Spinal cord (tissue), 10 donors: Measurements from ENCODE around the gene CPE. TPM values are rescaled to one million over a fixed set of nuclear protein-coding genes. Genes with fewer than 3 reads are reported as not detected.
A peak's percentile ranks its signal among the peaks of the same experiment; 100 is the strongest.
"Not testable (repeated sequence)": the region's sequence is repeated elsewhere in the genome, so short reads cannot be mapped to it uniquely, and the experiment has no call there.

Experiments used
- DNase-seq, 6 donors: peaks; one replicate each; pipeline versions ENCODE4 v3.0.0 to v3.0.0-alpha.2; 2013 to 2015; ENCODE audit warnings: low spot score in 6 of 6, low read depth in 4 of 6
- H3K27ac ChIP-seq: one replicate; pipeline ENCODE4 v1.5.1; 2013; ENCODE audit warnings: low read depth, low read length, control low read depth
- H3K27me3 ChIP-seq: one replicate; pipeline ENCODE4 v1.6.1; 2013; ENCODE audit warnings: low read length; ENCODE audit not compliant: control insufficient read depth, insufficient read depth
- H3K36me3 ChIP-seq: one replicate; pipeline ENCODE4 v1.6.1; 2013; ENCODE audit warnings: low read length; ENCODE audit not compliant: control insufficient read depth, insufficient read depth
- H3K4me1 ChIP-seq: one replicate; pipeline ENCODE4 v1.6.1; 2013; ENCODE audit warnings: low read length; ENCODE audit not compliant: control insufficient read depth, insufficient read depth
- H3K4me3 ChIP-seq: one replicate; pipeline ENCODE4 v1.5.1; 2013; ENCODE audit warnings: low read depth, low read length, control low read depth
- H3K9me3 ChIP-seq: one replicate; pipeline ENCODE4 v1.6.1; 2013; ENCODE audit warnings: low read length; ENCODE audit not compliant: control insufficient read depth, insufficient read depth
- WGBS: methylation state at CpG from one replicate; pipeline ENCODE4 v1.1.5; 2013; ENCODE audit warnings: missing lambda C conversion rate; ENCODE audit not compliant: insufficient coverage; 5-methylcytosine and 5-hydroxymethylcytosine counted together
- polyA plus RNA-seq, 2 donors: library from polyadenylated mRNA; unstranded; fragments of 120-200 nt; gene quantifications; one replicate each; pipeline ENCODE4 v1.2.1, GENCODE V29; 2013; ENCODE audit not compliant: insufficient read length in 2 of 2
- total RNA-seq, 2 donors: library from RNA; depleted of rRNA in 1 of 2; stranded (reverse); fragments of 120-200 nt in 1 of 2; fragments of >200 nt in 1 of 2; gene quantifications; one replicate each; pipeline versions ENCODE4 v1.2.3 to v1.2.4, GENCODE V29; 2013 to 2014
- donor health status: healthy.

Gene CPE
- total and polyA plus RNA-seq, 4 donors: 500 to 629 (median 586) TPM

- Histone ChIP-seq H3K4me1 (no peaks in the 10 kb centered on the region), H3K36me3 (no peaks in the 10 kb centered on the region), H3K4me3 (no peak overlapping the region), H3K9me3 (no peaks in the 10 kb centered on the region), H3K27me3 (no peaks in the 10 kb centered on the region), H3K27ac (no peak overlapping the region)
- no peak for DNase-seq
- 83% methylated on average over 1 of the region's 1 CpG for WGBS
Measured at GRCh38 chr4:165443276-165443675, 64.5 kb downstream of the CPE start.

GRCh38 chr4:165448700-165449099 is 69.9 kb downstream of the CPE start:
- Histone ChIP-seq H3K36me3 (no peaks in the 10 kb centered on the region), H3K9me3 (no peaks in the 10 kb centered on the region), H3K4me3 (no peak overlapping the region), H3K4me1 (no peaks in the 10 kb centered on the region), H3K27me3 (no peaks in the 10 kb centered on the region), H3K27ac (no peak overlapping the region)
- no peak for DNase-seq
- WGBS: 100% methylated on average over 1 of the region's 4 CpGs

GRCh38 chr4:165449333-165449732 is 70.5 kb downstream of the CPE start:
- Histone ChIP-seq H3K4me1 (no peaks in the 10 kb centered on the region), H3K27ac (no peak overlapping the region), H3K36me3 (no peaks in the 10 kb centered on the region), H3K27me3 (no peaks in the 10 kb centered on the region), H3K9me3 (no peaks in the 10 kb centered on the region), H3K4me3 (no peak overlapping the region)
- DNase-seq: no peak
- 100% methylated on average over 2 of the region's 6 CpGs for WGBS

GRCh38 chr4:165450871-165451270 is 72.1 kb downstream of the CPE start:
- Histone ChIP-seq H3K4me3 (no peak overlapping the region), H3K36me3 (no peaks in the 10 kb centered on the region), H3K27me3 (no peaks in the 10 kb centered on the region), H3K27ac (no peak overlapping the region), H3K9me3 (no peaks in the 10 kb centered on the region), H3K4me1 (no peaks in the 10 kb centered on the region)
- 65% methylated on average over 3 of the region's 5 CpGs for WGBS
- no peak for DNase-seq

- H3K27me3 ChIP-seq, DNase-seq: not testable (repeated sequence)
Measured at GRCh38 chr4:165453140-165453539, 74.3 kb downstream of the CPE start.

GRCh38 chr4:165454426-165454825 is 75.6 kb downstream of the CPE start:
- Histone ChIP-seq H3K4me1 (no peaks in the 10 kb centered on the region), H3K27ac (no peak overlapping the region), H3K36me3 (no peaks in the 10 kb centered on the region), H3K4me3 (no peak overlapping the region), H3K9me3 (no peaks in the 10 kb centered on the region), H3K27me3 (no peaks in the 10 kb centered on the region)
- DNase-seq: no peak
- no CpG with 5 or more reads among the region's 2 CpGs for WGBS

More at GRCh38 chr4:165453140-165453539, 74.3 kb downstream of the CPE start:
- H3K4me3 ChIP-seq, H3K4me1 ChIP-seq, H3K36me3 ChIP-seq, H3K27ac ChIP-seq, H3K9me3 ChIP-seq: not testable (repeated sequence)
- 97% methylated on average over 4 of the region's 5 CpGs for WGBS

GRCh38 chr4:165457793-165458192 is 79.0 kb downstream of the CPE start:
- no peaks in the 10 kb centered on the region for H3K4me1 ChIP-seq
- H3K27ac ChIP-seq: no peak overlapping the region
- no peaks in the 10 kb centered on the region for H3K9me3 ChIP-seq
- no CpG with 5 or more reads among the region's 2 CpGs for WGBS
- no peak overlapping the region for H3K4me3 ChIP-seq
- no peak for DNase-seq
- no peaks in the 10 kb centered on the region for H3K27me3 ChIP-seq
- H3K36me3 ChIP-seq: no peaks in the 10 kb centered on the region

- Histone ChIP-seq H3K27ac (no peak overlapping the region), H3K36me3 (no peaks in the 10 kb centered on the region), H3K27me3 (no peaks in the 10 kb centered on the region), H3K4me3 (no peak overlapping the region), H3K4me1 (no peaks in the 10 kb centered on the region), H3K9me3 (no peaks in the 10 kb centered on the region)
- DNase-seq: no peak
Measured at GRCh38 chr4:165458471-165458870, 79.7 kb downstream of the CPE start.

- Histone ChIP-seq H3K27me3 (no peaks in the 10 kb centered on the region), H3K4me1 (no peaks in the 10 kb centered on the region), H3K27ac (no peak overlapping the region), H3K36me3 (no peaks in the 10 kb centered on the region), H3K4me3 (no peak overlapping the region), H3K9me3 (no peaks in the 10 kb centered on the region)
- DNase-seq: peak in 1 of 6 donors; percentile 46
- WGBS: 93% methylated on average over 7 of the region's 8 CpGs
Measured at GRCh38 chr4:165461159-165461821, 82.5 kb downstream of the CPE start.

- H3K4me3 ChIP-seq: no peak overlapping the region
- H3K9me3 ChIP-seq: no peaks in the 10 kb centered on the region
- no peaks in the 10 kb centered on the region for H3K27me3 ChIP-seq
- no peak overlapping the region for H3K27ac ChIP-seq
- no peaks in the 10 kb centered on the region for H3K36me3 ChIP-seq
- H3K4me1 ChIP-seq: no peaks in the 10 kb centered on the region
- no peak for DNase-seq
- no CpG with 5 or more reads among the region's 3 CpGs for WGBS
Measured at GRCh38 chr4:165462009-165462408, 83.2 kb downstream of the CPE start.
